ENCODE results near the gene CCDC66.
A peak's percentile ranks its signal among the peaks of the same experiment; 100 is the strongest.
"Not testable (repeated sequence)": the region's sequence is repeated elsewhere in the genome, so short reads cannot be mapped to it uniquely, and the experiment has no call there.

Gene CCDC66

GRCh38 chr3:56556908-56557830, at the start of gene CCDC66:
CCDC66 (plus strand) TSS chr3:56557175; CDS start chr3:56557243, 68 bp downstream.
- DNase-seq = peak; percentile 91

GRCh38 chr3:56519641-56520040, 37.3 kb upstream of the CCDC66 start:
- DNase-seq = no peak

- no peak for DNase-seq
Observed at GRCh38 chr3:56522374-56522773, 34.6 kb upstream of the CCDC66 start.

- no peak for DNase-seq
Observed at GRCh38 chr3:56525291-56525690, 31.7 kb upstream of the CCDC66 start.

GRCh38 chr3:56536735-56537134, 20.2 kb upstream of the CCDC66 start:
- no peak for DNase-seq

GRCh38 chr3:56547486-56547885, 9.5 kb upstream of the CCDC66 start:
- no peak for DNase-seq

GRCh38 chr3:56557831-56558170, 826 bp downstream of the CCDC66 start:
- no peak for DNase-seq

GRCh38 chr3:56573501-56573900, 16.5 kb downstream of the CCDC66 start:
- no peak for DNase-seq

- not testable (repeated sequence) for DNase-seq
Observed at GRCh38 chr3:56581941-56582340, 25.0 kb downstream of the CCDC66 start.

- not testable (repeated sequence) for DNase-seq
Observed at GRCh38 chr3:56584275-56584674, 27.3 kb downstream of the CCDC66 start.

GRCh38 chr3:56590814-56591213, 33.8 kb downstream of the CCDC66 start:
- DNase-seq = no peak

- no peak for DNase-seq
Observed at GRCh38 chr3:56591262-56591661, 34.3 kb downstream of the CCDC66 start.

- DNase-seq = no peak
Observed at GRCh38 chr3:56593455-56594158, 36.6 kb downstream of the CCDC66 start.

- DNase-seq = no peak
Observed at GRCh38 chr3:56595975-56596840, 39.2 kb downstream of the CCDC66 start.

GRCh38 chr3:56608479-56608878, 51.5 kb downstream of the CCDC66 start:
- DNase-seq = not testable (repeated sequence)

- DNase-seq = no peak
Observed at GRCh38 chr3:56610669-56611335, 53.8 kb downstream of the CCDC66 start.

GRCh38 chr3:56611364-56611763, 54.4 kb downstream of the CCDC66 start:
- DNase-seq = no peak

GRCh38 chr3:56612146-56612545, 55.2 kb downstream of the CCDC66 start:
- DNase-seq = no peak

GRCh38 chr3:56613016-56613415, 56.0 kb downstream of the CCDC66 start:
- no peak for DNase-seq

- DNase-seq = no peak
Observed at GRCh38 chr3:56616478-56617006, 59.6 kb downstream of the CCDC66 start.

- DNase-seq = no peak
Observed at GRCh38 chr3:56620371-56620770, 63.4 kb downstream of the CCDC66 start.

GRCh38 chr3:56621681-56622080, 64.7 kb downstream of the CCDC66 start:
- no peak for DNase-seq
